Smooth muscle cell (in vitro differentiated cells): ENCODE measurements around the gene FOXO4. TPM values are rescaled to one million over a fixed set of nuclear protein-coding genes. Genes with fewer than 3 reads are reported as not detected.
A peak's percentile ranks its signal among the peaks of the same experiment; 100 is the strongest.

Source experiments
- DNase-seq: peaks from one replicate; lab custom pipeline; 2025; ENCODE audit not compliant: unreplicated experiment; lab: John Stamatoyannopoulos, UW
- H2AFZ ChIP-seq: fragments of 200-600 bp; sonication (generic); 2 replicates; pipeline ENCODE4 v1.6.0; 2016; ENCODE audit warnings: antibody characterized with exemption, low read depth, mild to moderate bottlenecking
- H3F3A ChIP-seq: fragments of 200-600 bp; sonication (generic); 2 replicates; pipeline ENCODE4 v1.6.0; 2017; ENCODE audit warnings: antibody characterized with exemption, low read depth
- H3K27ac ChIP-seq: fragments of 200-600 bp; sonication (generic); 2 replicates; pipeline ENCODE4 v1.5.1; 2016; ENCODE audit warnings: low read depth, mild to moderate bottlenecking
- H3K27me3 ChIP-seq: fragments of 200-600 bp; sonication (generic); 2 replicates; pipeline ENCODE4 v1.6.1; 2016; ENCODE audit warnings: low read depth, mild to moderate bottlenecking
- H3K36me3 ChIP-seq: fragments of 200-600 bp; sonication (generic); 2 replicates; pipeline ENCODE4 v1.5.1; 2016; ENCODE audit warnings: low read depth
- H3K4me1 ChIP-seq: fragments of 200-600 bp; sonication (generic); 2 replicates; pipeline ENCODE4 v1.5.1; 2016; ENCODE audit warnings: low read depth
- H3K4me2 ChIP-seq: fragments of 200-600 bp; sonication (generic); 2 replicates; pipeline ENCODE4 v1.6.0; 2016; ENCODE audit warnings: mild to moderate bottlenecking
- H3K4me3 ChIP-seq: fragments of 200-600 bp; sonication (generic); 2 replicates; pipeline ENCODE4 v1.5.1; 2016; ENCODE audit warnings: mild to moderate bottlenecking
- H3K79me2 ChIP-seq: fragments of 200-600 bp; sonication (generic); 2 replicates; pipeline ENCODE4 v1.6.0; 2016; ENCODE audit warnings: low read depth, mild to moderate bottlenecking
- H3K9ac ChIP-seq: fragments of 200-600 bp; sonication (generic); 2 replicates; pipeline ENCODE4 v1.6.0; 2016; ENCODE audit warnings: low read depth
- H3K9me3 ChIP-seq: fragments of 200-600 bp; sonication (generic); replicated peaks from 2 replicates; pipeline ENCODE4 v1.5.1; 2016; ENCODE audit warnings: low read depth
- H4K20me1 ChIP-seq: fragments of 200-600 bp; sonication (generic); 2 replicates; pipeline ENCODE4 v1.6.0; 2016; ENCODE audit warnings: low read depth
- WGBS: methylation state at CpG from one replicate; pipeline ENCODE4 v1.1.7; 2016; ENCODE audit warnings: low lambda C conversion rate; 5-methylcytosine and 5-hydroxymethylcytosine counted together
- polyA plus RNA-seq: library from polyadenylated mRNA; unstranded; fragments of >200 nt; fragmentation: Nextera tagmentation; extraction: Ambion mirVana; gene quantifications from 2 replicates; pipeline ENCODE4 v1.2.1, GENCODE V29; 2016
- total RNA-seq: library from RNA; depleted of rRNA; stranded (reverse); fragments of >200 nt; gene quantifications from 2 replicates; pipeline ENCODE4 v1.2.3, GENCODE V29; 2014
- TF ChIP-seq, protein P1 (sequence below): fragments of 200-600 bp; sonication (generic); IDR thresholded peaks from 2 replicates; pipeline ENCODE4 v1.5.1; 2017; ENCODE audit warnings: borderline replicate concordance, mild to moderate bottlenecking, antibody characterized with exemption; ENCODE audit not compliant: insufficient read depth, poor library complexity, severe bottlenecking

Gene FOXO4
- total and polyA plus RNA-seq, 2 experiments from 2014 or later, result 2.1 to 4.1 TPM

DNA sequence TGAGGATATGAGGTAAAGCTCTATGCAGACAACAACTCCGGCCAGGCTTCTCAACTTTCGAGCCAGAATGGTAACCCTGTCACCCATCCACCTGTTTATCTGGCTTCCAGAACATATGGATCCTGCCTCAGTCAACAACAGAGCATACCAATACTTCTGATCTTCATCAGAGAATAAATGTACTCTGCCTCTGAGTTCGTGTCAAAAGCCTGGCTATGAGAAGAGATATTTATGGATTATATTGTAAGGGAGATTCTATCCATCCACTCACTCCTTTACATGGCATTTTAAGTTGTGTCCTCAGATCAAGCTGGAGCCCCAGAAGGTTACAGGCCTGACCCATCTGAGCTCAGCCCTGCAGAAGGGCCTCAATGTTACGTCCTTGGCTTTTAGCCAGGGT, 9.8 kb upstream of the FOXO4 start:
- TF ChIP-seq, protein P1, sequence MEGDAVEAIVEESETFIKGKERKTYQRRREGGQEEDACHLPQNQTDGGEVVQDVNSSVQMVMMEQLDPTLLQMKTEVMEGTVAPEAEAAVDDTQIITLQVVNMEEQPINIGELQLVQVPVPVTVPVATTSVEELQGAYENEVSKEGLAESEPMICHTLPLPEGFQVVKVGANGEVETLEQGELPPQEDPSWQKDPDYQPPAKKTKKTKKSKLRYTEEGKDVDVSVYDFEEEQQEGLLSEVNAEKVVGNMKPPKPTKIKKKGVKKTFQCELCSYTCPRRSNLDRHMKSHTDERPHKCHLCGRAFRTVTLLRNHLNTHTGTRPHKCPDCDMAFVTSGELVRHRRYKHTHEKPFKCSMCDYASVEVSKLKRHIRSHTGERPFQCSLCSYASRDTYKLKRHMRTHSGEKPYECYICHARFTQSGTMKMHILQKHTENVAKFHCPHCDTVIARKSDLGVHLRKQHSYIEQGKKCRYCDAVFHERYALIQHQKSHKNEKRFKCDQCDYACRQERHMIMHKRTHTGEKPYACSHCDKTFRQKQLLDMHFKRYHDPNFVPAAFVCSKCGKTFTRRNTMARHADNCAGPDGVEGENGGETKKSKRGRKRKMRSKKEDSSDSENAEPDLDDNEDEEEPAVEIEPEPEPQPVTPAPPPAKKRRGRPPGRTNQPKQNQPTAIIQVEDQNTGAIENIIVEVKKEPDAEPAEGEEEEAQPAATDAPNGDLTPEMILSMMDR, result no peak
- no peaks in the 10 kb centered on the region for H3K4me1 ChIP-seq
- H3F3A ChIP-seq, result no peaks in the 10 kb centered on the region
- WGBS, result 58% methylated on average over 4 of the region's 4 CpGs
- no peaks in the 10 kb centered on the region for H3K79me2 ChIP-seq
- H3K4me3 ChIP-seq, result no peak overlapping the region
- H3K27me3 ChIP-seq, result no peaks in the 10 kb centered on the region
- no peak overlapping the region for H3K9ac ChIP-seq
- H2AFZ ChIP-seq, result no peak overlapping the region
- no peaks in the 10 kb centered on the region for H3K9me3 ChIP-seq
- H3K27ac ChIP-seq, result no peak overlapping the region
- no peak overlapping the region for H3K4me2 ChIP-seq
- no peak for DNase-seq
- H4K20me1 ChIP-seq, result no peaks in the 10 kb centered on the region
- no peaks in the 10 kb centered on the region for H3K36me3 ChIP-seq

DNA sequence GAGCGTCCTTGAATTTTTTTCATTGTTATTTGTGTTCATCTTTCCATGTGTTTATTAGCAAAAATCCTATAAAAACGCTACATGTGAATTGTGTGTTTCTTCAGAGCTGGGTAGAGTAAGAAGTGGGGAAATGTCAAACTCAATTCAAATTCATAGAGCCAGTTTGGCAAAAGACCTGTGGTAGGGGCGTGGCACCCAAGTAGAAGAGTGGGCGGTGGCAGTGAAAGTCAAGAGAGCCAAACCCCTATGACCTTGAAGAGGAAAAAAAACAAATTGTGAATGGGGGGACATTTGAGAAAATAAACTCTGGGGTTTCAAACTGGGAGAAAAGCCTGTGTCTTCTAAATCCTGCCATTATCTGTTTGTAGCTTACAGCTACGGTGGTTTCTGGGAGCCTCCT, 4.4 kb upstream of the FOXO4 start:
- Histone ChIP-seq H3K4me3 (no peak overlapping the region), H3K36me3 (no peaks in the 10 kb centered on the region), H3K79me2 (no peaks in the 10 kb centered on the region), H3K27ac (no peak overlapping the region), H2AFZ (no peak overlapping the region), H3K9me3 (no peaks in the 10 kb centered on the region), H4K20me1 (no peaks in the 10 kb centered on the region), H3K27me3 (no peaks in the 10 kb centered on the region), H3K9ac (no peak overlapping the region), H3F3A (no peaks in the 10 kb centered on the region), H3K4me1 (no peaks in the 10 kb centered on the region), H3K4me2 (no peak overlapping the region)
- WGBS, result 78% methylated on average over 5 of the region's 5 CpGs
- TF ChIP-seq, protein P1, result no peak
- no peak for DNase-seq

DNA sequence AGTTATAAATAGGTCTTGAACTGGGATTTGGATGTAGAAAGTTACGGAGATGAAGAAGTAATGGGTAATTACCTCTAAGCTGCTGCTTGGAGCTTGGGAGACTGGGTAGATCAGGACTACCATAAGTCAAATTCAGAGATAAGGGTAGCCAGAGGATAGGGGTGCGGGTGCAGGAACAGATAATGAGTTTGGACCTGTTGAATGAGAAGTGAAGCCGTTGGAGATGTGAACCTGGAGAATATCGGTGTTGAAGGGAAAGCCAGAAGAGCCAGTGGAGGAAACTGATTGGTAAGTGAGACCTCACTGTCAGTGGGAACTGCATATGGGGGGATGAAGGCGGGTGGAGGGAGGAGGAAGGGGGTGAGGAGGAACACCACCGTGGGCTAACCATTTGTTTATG, 618 bp upstream of the FOXO4 start:
- 35% methylated on average over 6 of the region's 6 CpGs for WGBS
- H3K27ac ChIP-seq, result no peak overlapping the region

More for the DNA sequence above, 618 bp upstream of the FOXO4 start:
- H3K9ac ChIP-seq, result no peak overlapping the region
- H2AFZ ChIP-seq, result peak overlapping the region; percentile 95
- no peaks in the 10 kb centered on the region for H3K79me2 ChIP-seq
- no peaks in the 10 kb centered on the region for H3F3A ChIP-seq
- TF ChIP-seq, protein P1, result no peak
- no peaks in the 10 kb centered on the region for H4K20me1 ChIP-seq
- DNase-seq, result no peak
- H3K4me3 ChIP-seq, result peak overlapping the region; percentile 61
- no peaks in the 10 kb centered on the region for H3K9me3 ChIP-seq
- H3K36me3 ChIP-seq, result no peaks in the 10 kb centered on the region
- no peaks in the 10 kb centered on the region for H3K27me3 ChIP-seq
- no peaks in the 10 kb centered on the region for H3K4me1 ChIP-seq
- peak overlapping the region; percentile 87 for H3K4me2 ChIP-seq
